ENCODE data around the gene LMNTD2. TPM values are rescaled to one million over a fixed set of nuclear protein-coding genes. Genes with fewer than 3 reads are reported as not detected.

Gene LMNTD2
- total RNA-seq, 4 donors from 2014 or later: 0.95 to 5.5 (median 1.7) TPM

- no peak for TF ChIP-seq CTCF (IDR thresholded peaks at IDR 0.05)
- no peak for ATAC-seq (ENCODE audit: low FRiP score)
Measured at GRCh38 chr11:579830-580601, 19.5 kb upstream of the LMNTD2 start.

GRCh38 chr11:578276-579035 lies 17.9 kb upstream of the LMNTD2 start:
- no peak for TF ChIP-seq CTCF (IDR thresholded peaks at IDR 0.05)

More at GRCh38 chr11:579830-580601, 19.5 kb upstream of the LMNTD2 start:
- DNase-seq (ENCODE audit: low spot score): no peak

GRCh38 chr11:577611-577894 lies 17.0 kb upstream of the LMNTD2 start:
- no peak for ATAC-seq (ENCODE audit: low FRiP score)
- TF ChIP-seq CTCF (IDR thresholded peaks at IDR 0.05): no peak

More at GRCh38 chr11:578276-579035, 17.9 kb upstream of the LMNTD2 start:
- DNase-seq (ENCODE audit: low spot score): no peak
- no peak for ATAC-seq (ENCODE audit: low FRiP score)

GRCh38 chr11:576811-577610 lies 16.5 kb upstream of the LMNTD2 start:
- DNase-seq (ENCODE audit: low spot score) (no peak), ATAC-seq (ENCODE audit: low FRiP score) (no peak)
- TF ChIP-seq CTCF (IDR thresholded peaks at IDR 0.05): no peak

More at GRCh38 chr11:577611-577894, 17.0 kb upstream of the LMNTD2 start:
- DNase-seq (ENCODE audit: low spot score): no peak

- no peak for TF ChIP-seq CTCF (IDR thresholded peaks at IDR 0.05)
- peak; percentile 78 for DNase-seq (ENCODE audit: low spot score)
- peak; percentile 94 for ATAC-seq (ENCODE audit: low FRiP score)
Measured at GRCh38 chr11:575996-576768, 15.6 kb upstream of the LMNTD2 start, which contains the start of gene PHRF1. Gene PHRF1, plus strand, starts transcription at chr11:576470. Its CDS starts 5,043 bp downstream, at chr11:581513.

GRCh38 chr11:575313-575995 lies 14.9 kb upstream of the LMNTD2 start:
- ATAC-seq (ENCODE audit: low FRiP score): peak; percentile 22
- no peak for DNase-seq (ENCODE audit: low spot score)
- TF ChIP-seq CTCF (IDR thresholded peaks at IDR 0.05): no peak
